HG03135 (cell line): ENCODE measurements around the gene TOPAZ1.

Source experiments
- ATAC-seq: cut with Tn5 transposase; IDR thresholded peaks from one replicate; pipeline ENCODE4 v1.9.1; 2021; ENCODE audit warnings: mild to moderate bottlenecking, moderate library complexity; ENCODE audit not compliant: unreplicated experiment

The TOPAZ1 gene

GRCh38 chr3:44240061-44240460 lies 1.6 kb upstream of the TOPAZ1 start:
- ATAC-seq: no peak

- ATAC-seq: no peak
Measured at GRCh38 chr3:44242721-44243120, 1.0 kb downstream of the TOPAZ1 start.

GRCh38 chr3:44248152-44248551 lies 6.5 kb downstream of the TOPAZ1 start:
- ATAC-seq: no peak

GRCh38 chr3:44252332-44252959 lies 10.8 kb downstream of the TOPAZ1 start:
- no peak for ATAC-seq

- no peak for ATAC-seq
Measured at GRCh38 chr3:44259404-44259803, 17.7 kb downstream of the TOPAZ1 start.

- ATAC-seq: no peak
Measured at GRCh38 chr3:44264146-44264545, 22.5 kb downstream of the TOPAZ1 start.

GRCh38 chr3:44265815-44266214 lies 24.1 kb downstream of the TOPAZ1 start:
- ATAC-seq: no peak

GRCh38 chr3:44272191-44272590 lies 30.5 kb downstream of the TOPAZ1 start:
- ATAC-seq: no peak

- ATAC-seq: no peak
Measured at GRCh38 chr3:44277925-44278324, 36.2 kb downstream of the TOPAZ1 start.

GRCh38 chr3:44280077-44280476 lies 38.4 kb downstream of the TOPAZ1 start:
- ATAC-seq: no peak

GRCh38 chr3:44280631-44281030 lies 38.9 kb downstream of the TOPAZ1 start:
- no peak for ATAC-seq

GRCh38 chr3:44284949-44285348 lies 43.3 kb downstream of the TOPAZ1 start:
- ATAC-seq: no peak

GRCh38 chr3:44289882-44290462 lies 48.3 kb downstream of the TOPAZ1 start:
- ATAC-seq: no peak

GRCh38 chr3:44292276-44292675 lies 50.6 kb downstream of the TOPAZ1 start:
- ATAC-seq: no peak

GRCh38 chr3:44292947-44293346 lies 51.3 kb downstream of the TOPAZ1 start:
- ATAC-seq: no peak

GRCh38 chr3:44297255-44297654 lies 55.6 kb downstream of the TOPAZ1 start:
- no peak for ATAC-seq

- no peak for ATAC-seq
Measured at GRCh38 chr3:44301746-44302145, 60.1 kb downstream of the TOPAZ1 start.

- ATAC-seq: no peak
Measured at GRCh38 chr3:44309500-44309899, 67.8 kb downstream of the TOPAZ1 start.

- ATAC-seq: no peak
Measured at GRCh38 chr3:44318891-44319311, 77.2 kb downstream of the TOPAZ1 start.

GRCh38 chr3:44321335-44321734 lies 79.6 kb downstream of the TOPAZ1 start:
- ATAC-seq: no peak

- ATAC-seq: no peak
Measured at GRCh38 chr3:44323341-44323955, 81.8 kb downstream of the TOPAZ1 start.

- ATAC-seq: no peak
Measured at GRCh38 chr3:44324584-44324983, 82.9 kb downstream of the TOPAZ1 start.
